Liver (tissue), 9 donors: ENCODE data around the gene UCHL3. TPM values are rescaled to one million over a fixed set of nuclear protein-coding genes. Genes with fewer than 3 reads are reported as not detected.

Source experiments
- DNase-seq: peaks from one replicate; pipeline ENCODE4 v3.0.0-alpha.2; 2017; ENCODE audit warnings: low spot score
- H3K27ac ChIP-seq, 2 donors: one replicate each; pipeline ENCODE4 v1.7.0; 2013; ENCODE audit warnings: inconsistent platforms in 2 of 2, low read length in 2 of 2, control low read depth in 1 of 2, low read depth in 1 of 2, mild to moderate bottlenecking in 1 of 2
- H3K27me3 ChIP-seq, 4 donors: one replicate each; pipeline versions ENCODE4 v1.6.1 to v1.7.0; 2013; ENCODE audit warnings: low read length in 3 of 4, inconsistent platforms in 1 of 4, mild to moderate bottlenecking in 1 of 4, moderate library complexity in 1 of 4; ENCODE audit not compliant: control insufficient read depth in 4 of 4, insufficient read depth in 4 of 4
- H3K36me3 ChIP-seq, 4 donors: one replicate each; pipeline versions ENCODE4 v1.6.1 to v1.7.0; 2013; ENCODE audit warnings: low read length in 3 of 4, mild to moderate bottlenecking in 3 of 4, low read depth in 1 of 4, moderate library complexity in 1 of 4; ENCODE audit not compliant: control insufficient read depth in 4 of 4, insufficient read depth in 3 of 4
- H3K4me1 ChIP-seq, 4 donors: one replicate each; pipeline versions ENCODE4 v1.6.1 to v1.7.0; 2013; ENCODE audit warnings: low read length in 3 of 4, mild to moderate bottlenecking in 3 of 4, moderate library complexity in 1 of 4; ENCODE audit not compliant: control insufficient read depth in 4 of 4, insufficient read depth in 4 of 4
- H3K4me3 ChIP-seq, 3 donors: one replicate each; pipeline versions ENCODE4 v1.6.1 to v1.7.0; 2013; ENCODE audit warnings: low read length in 3 of 3, control low read depth in 1 of 3, low read depth in 1 of 3, mild to moderate bottlenecking in 1 of 3
- H3K9ac ChIP-seq, 2 donors: one replicate each; pipeline ENCODE4 v1.7.0; 2013; ENCODE audit warnings: low read length in 2 of 2, mild to moderate bottlenecking in 2 of 2, moderate library complexity in 2 of 2, control low read depth in 1 of 2, low read depth in 1 of 2
- H3K9me3 ChIP-seq, 4 donors: one replicate each; pipeline versions ENCODE4 v1.6.1 to v1.7.0; 2013; ENCODE audit warnings: low read length in 3 of 4; ENCODE audit not compliant: control insufficient read depth in 4 of 4
- EGR1 ChIP-seq, 2 donors: IDR thresholded peaks; 2 replicates each; pipeline ENCODE4 v1.6.1; 2016 to 2018; ENCODE audit warnings: antibody characterized with exemption in 2 of 2, low read depth in 2 of 2
- FOXA1 ChIP-seq: IDR thresholded peaks from 2 replicates; pipeline ENCODE4 v1.6.1; 2016; ENCODE audit warnings: antibody characterized with exemption
- FOXA2 ChIP-seq: IDR thresholded peaks from 2 replicates; pipeline ENCODE4 v1.6.1; 2016; ENCODE audit warnings: antibody characterized with exemption
- GABPA ChIP-seq, 2 donors: IDR thresholded peaks in 1 of 2; conservative IDR thresholded peaks in 1 of 2; 2 replicates each; pipeline ENCODE4 v1.6.1; 2016; ENCODE audit warnings: antibody characterized with exemption in 2 of 2, mild to moderate bottlenecking in 1 of 2, moderate library complexity in 1 of 2
- HNF4A ChIP-seq, 2 donors: conservative IDR thresholded peaks; 2 replicates each; pipeline ENCODE4 v1.6.1; 2016; ENCODE audit warnings: antibody characterized with exemption in 2 of 2, mild to moderate bottlenecking in 2 of 2
- HNF4G ChIP-seq: IDR thresholded peaks from 2 replicates; pipeline ENCODE4 v1.6.1; 2016; ENCODE audit warnings: antibody characterized with exemption
- JUND ChIP-seq, 2 donors: IDR thresholded peaks; 2 replicates each; pipeline ENCODE4 v1.6.1; 2016; ENCODE audit warnings: antibody characterized with exemption in 2 of 2
- NR2F2 ChIP-seq: IDR thresholded peaks from 2 replicates; pipeline ENCODE4 v1.6.1; 2016; ENCODE audit warnings: antibody characterized with exemption
- RAD21 ChIP-seq, 2 donors: IDR thresholded peaks; 2 replicates each; pipeline ENCODE4 v1.6.1; 2016; ENCODE audit warnings: antibody characterized with exemption in 2 of 2, mild to moderate bottlenecking in 2 of 2
- RXRA ChIP-seq, 2 donors: IDR thresholded peaks; 2 replicates each; pipeline ENCODE4 v1.6.1; 2017 to 2018; ENCODE audit warnings: antibody characterized with exemption in 2 of 2, mild to moderate bottlenecking in 1 of 2
- SP1 ChIP-seq: IDR thresholded peaks from 2 replicates; pipeline ENCODE4 v1.6.1; 2018; ENCODE audit warnings: antibody characterized with exemption, mild to moderate bottlenecking
- TAF1 ChIP-seq: conservative IDR thresholded peaks from 2 replicates; pipeline ENCODE4 v1.6.1; 2016; ENCODE audit warnings: antibody characterized with exemption, mild to moderate bottlenecking
- YY1 ChIP-seq: IDR thresholded peaks from 2 replicates; pipeline ENCODE4 v1.6.1; 2016; ENCODE audit warnings: antibody characterized with exemption, mild to moderate bottlenecking
- polyA plus RNA-seq, 2 donors: library from polyadenylated mRNA; stranded (reverse) in 1 of 2; unstranded in 1 of 2; fragments of 200-250 nt in 1 of 2; fragments of >200 nt in 1 of 2; fragmentation: Nextera tagmentation in 1 of 2; extraction: Ambion mirVana in 1 of 2; gene quantifications; one replicate each; pipeline versions ENCODE4 v1.2.1 to v1.2.3, GENCODE V29; 2013 to 2015
- total RNA-seq, 2 donors: library from RNA; depleted of rRNA; stranded (reverse); fragments of >200 nt; gene quantifications; one replicate each; pipeline ENCODE4 v1.2.3, GENCODE V29; 2014
- TF ChIP-seq, protein P1 (sequence below): IDR thresholded peaks from 2 replicates; pipeline ENCODE4 v1.6.1; 2016; ENCODE audit warnings: antibody characterized with exemption
- TF ChIP-seq, protein P2 (sequence below): IDR thresholded peaks from 2 replicates; pipeline ENCODE4 v1.6.1; 2016; ENCODE audit warnings: antibody characterized with exemption
- TF ChIP-seq, protein P3 (sequence below): IDR thresholded peaks from 2 replicates; pipeline ENCODE4 v1.6.1; 2016; ENCODE audit warnings: antibody characterized with exemption, mild to moderate bottlenecking
- TF ChIP-seq, protein P4 (sequence below): fragments of 150-350 bp; IDR thresholded peaks from 2 replicates; pipeline ENCODE4 v1.5.1; 2017; ENCODE audit warnings: improper control_type of control experiment, low read depth, low read length; ENCODE audit not compliant: missing input control
- TF ChIP-seq, protein P5 (sequence below): IDR thresholded peaks from 2 replicates; pipeline ENCODE4 v1.6.1; 2016; ENCODE audit warnings: antibody characterized with exemption
- donor health status: healthy.
- donor health status: healthy.
- donor health status: healthy.
- donor health status: healthy.
- donor health status: healthy.

The UCHL3 gene
- total and polyA plus RNA-seq, 4 donors, result 13.1 to 55.8 (median 19.7) TPM

DNA sequence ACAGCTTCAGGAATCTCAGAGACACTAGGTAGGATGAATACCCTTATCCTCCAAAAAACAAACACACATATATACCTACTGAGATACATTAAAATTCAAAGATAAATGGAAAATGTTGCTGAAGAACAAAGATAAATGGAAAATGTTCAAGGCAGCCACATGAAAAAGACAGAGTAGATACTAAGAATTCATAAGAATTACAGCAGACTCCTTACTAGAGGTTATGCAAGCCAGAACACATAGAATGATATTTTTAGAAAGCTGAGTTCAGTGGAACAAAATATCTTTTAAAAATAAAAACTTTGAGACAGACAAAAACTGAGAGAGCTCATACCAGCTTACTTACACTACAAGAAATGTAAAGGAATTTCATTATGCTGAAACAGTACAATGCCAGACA is 35.6 kb downstream of the UCHL3 start:
- no peak for DNase-seq
- Histone ChIP-seq H3K4me3 (no peak overlapping the region), H3K27me3 (no peaks in the 10 kb centered on the region), H3K9ac (no peak overlapping the region), H3K9me3 (no peaks in the 10 kb centered on the region), H3K4me1 (no peaks in the 10 kb centered on the region), H3K36me3 (peaks cover 0 to 9% (median 6%) of the 10 kb centered on the region in 4 donors), H3K27ac (no peak overlapping the region)
- no peak for TF ChIP-seq EGR1 (IDR thresholded peaks at IDR 0.05; ENCODE audit: low read depth in 2 of 2)
- TF ChIP-seq SP1, result no peak
- no peak for TF ChIP-seq HNF4A (conservative IDR thresholded peaks at IDR 0.05)
- no peak for TF ChIP-seq NR2F2
- no peak for TF ChIP-seq GABPA (IDR thresholded peaks at IDR 0.05 in 1 of 2, conservative IDR thresholded peaks at IDR 0.05 in 1 of 2)
- no peak for TF ChIP-seq FOXA2
- no peak for TF ChIP-seq JUND (IDR thresholded peaks at IDR 0.05)
- TF ChIP-seq YY1, result no peak
- TF ChIP-seq, protein P1, sequence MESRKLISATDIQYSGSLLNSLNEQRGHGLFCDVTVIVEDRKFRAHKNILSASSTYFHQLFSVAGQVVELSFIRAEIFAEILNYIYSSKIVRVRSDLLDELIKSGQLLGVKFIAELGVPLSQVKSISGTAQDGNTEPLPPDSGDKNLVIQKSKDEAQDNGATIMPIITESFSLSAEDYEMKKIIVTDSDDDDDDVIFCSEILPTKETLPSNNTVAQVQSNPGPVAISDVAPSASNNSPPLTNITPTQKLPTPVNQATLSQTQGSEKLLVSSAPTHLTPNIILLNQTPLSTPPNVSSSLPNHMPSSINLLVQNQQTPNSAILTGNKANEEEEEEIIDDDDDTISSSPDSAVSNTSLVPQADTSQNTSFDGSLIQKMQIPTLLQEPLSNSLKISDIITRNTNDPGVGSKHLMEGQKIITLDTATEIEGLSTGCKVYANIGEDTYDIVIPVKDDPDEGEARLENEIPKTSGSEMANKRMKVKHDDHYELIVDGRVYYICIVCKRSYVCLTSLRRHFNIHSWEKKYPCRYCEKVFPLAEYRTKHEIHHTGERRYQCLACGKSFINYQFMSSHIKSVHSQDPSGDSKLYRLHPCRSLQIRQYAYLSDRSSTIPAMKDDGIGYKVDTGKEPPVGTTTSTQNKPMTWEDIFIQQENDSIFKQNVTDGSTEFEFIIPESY, result no peak
- TF ChIP-seq RAD21 (IDR thresholded peaks at IDR 0.05), result no peak
- no peak for TF ChIP-seq TAF1
- TF ChIP-seq FOXA1, result no peak
- TF ChIP-seq, protein P2, sequence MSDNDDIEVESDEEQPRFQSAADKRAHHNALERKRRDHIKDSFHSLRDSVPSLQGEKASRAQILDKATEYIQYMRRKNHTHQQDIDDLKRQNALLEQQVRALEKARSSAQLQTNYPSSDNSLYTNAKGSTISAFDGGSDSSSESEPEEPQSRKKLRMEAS, result no peak
- TF ChIP-seq, protein P3, sequence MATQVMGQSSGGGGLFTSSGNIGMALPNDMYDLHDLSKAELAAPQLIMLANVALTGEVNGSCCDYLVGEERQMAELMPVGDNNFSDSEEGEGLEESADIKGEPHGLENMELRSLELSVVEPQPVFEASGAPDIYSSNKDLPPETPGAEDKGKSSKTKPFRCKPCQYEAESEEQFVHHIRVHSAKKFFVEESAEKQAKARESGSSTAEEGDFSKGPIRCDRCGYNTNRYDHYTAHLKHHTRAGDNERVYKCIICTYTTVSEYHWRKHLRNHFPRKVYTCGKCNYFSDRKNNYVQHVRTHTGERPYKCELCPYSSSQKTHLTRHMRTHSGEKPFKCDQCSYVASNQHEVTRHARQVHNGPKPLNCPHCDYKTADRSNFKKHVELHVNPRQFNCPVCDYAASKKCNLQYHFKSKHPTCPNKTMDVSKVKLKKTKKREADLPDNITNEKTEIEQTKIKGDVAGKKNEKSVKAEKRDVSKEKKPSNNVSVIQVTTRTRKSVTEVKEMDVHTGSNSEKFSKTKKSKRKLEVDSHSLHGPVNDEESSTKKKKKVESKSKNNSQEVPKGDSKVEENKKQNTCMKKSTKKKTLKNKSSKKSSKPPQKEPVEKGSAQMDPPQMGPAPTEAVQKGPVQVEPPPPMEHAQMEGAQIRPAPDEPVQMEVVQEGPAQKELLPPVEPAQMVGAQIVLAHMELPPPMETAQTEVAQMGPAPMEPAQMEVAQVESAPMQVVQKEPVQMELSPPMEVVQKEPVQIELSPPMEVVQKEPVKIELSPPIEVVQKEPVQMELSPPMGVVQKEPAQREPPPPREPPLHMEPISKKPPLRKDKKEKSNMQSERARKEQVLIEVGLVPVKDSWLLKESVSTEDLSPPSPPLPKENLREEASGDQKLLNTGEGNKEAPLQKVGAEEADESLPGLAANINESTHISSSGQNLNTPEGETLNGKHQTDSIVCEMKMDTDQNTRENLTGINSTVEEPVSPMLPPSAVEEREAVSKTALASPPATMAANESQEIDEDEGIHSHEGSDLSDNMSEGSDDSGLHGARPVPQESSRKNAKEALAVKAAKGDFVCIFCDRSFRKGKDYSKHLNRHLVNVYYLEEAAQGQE, result no peak
- TF ChIP-seq, protein P4, sequence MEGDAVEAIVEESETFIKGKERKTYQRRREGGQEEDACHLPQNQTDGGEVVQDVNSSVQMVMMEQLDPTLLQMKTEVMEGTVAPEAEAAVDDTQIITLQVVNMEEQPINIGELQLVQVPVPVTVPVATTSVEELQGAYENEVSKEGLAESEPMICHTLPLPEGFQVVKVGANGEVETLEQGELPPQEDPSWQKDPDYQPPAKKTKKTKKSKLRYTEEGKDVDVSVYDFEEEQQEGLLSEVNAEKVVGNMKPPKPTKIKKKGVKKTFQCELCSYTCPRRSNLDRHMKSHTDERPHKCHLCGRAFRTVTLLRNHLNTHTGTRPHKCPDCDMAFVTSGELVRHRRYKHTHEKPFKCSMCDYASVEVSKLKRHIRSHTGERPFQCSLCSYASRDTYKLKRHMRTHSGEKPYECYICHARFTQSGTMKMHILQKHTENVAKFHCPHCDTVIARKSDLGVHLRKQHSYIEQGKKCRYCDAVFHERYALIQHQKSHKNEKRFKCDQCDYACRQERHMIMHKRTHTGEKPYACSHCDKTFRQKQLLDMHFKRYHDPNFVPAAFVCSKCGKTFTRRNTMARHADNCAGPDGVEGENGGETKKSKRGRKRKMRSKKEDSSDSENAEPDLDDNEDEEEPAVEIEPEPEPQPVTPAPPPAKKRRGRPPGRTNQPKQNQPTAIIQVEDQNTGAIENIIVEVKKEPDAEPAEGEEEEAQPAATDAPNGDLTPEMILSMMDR, result no peak
- no peak for TF ChIP-seq HNF4G
- TF ChIP-seq, protein P5, sequence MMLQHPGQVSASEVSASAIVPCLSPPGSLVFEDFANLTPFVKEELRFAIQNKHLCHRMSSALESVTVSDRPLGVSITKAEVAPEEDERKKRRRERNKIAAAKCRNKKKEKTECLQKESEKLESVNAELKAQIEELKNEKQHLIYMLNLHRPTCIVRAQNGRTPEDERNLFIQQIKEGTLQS, result no peak
- no peak for TF ChIP-seq RXRA (IDR thresholded peaks at IDR 0.05)
